Measurements from ENCODE around the gene HASPIN. TPM values are rescaled to one million over a fixed set of nuclear protein-coding genes. Genes with fewer than 3 reads are reported as not detected.

The HASPIN gene
- total RNA-seq, 1 donor from 2014 or later, result 0.68 TPM

- no peak for DNase-seq
- ATAC-seq, result no peak
Measured at GRCh38 chr17:3768769-3769168, 45.1 kb downstream of the HASPIN start.

DNA sequence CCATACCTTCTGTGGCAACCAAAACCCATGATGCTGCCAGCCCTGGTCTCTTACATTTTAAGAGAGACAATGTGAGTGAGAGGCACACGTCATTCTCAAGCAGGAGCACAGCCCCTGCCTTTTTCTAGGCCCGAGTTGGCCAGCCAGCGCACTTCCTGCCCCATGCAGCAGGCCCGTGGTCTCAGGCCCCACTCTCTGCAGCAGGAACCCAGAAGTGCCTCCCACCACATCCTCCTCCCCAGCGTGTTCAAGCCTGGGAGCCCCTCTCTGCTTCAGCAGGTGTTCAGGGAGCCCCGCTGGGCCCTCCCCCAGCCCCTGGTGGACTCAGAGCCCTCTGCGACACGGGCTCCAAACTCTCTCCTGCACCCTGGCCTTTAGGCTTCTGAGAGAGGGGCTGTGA lies 46.8 kb downstream of the HASPIN start:
- TF ChIP-seq, protein P1, sequence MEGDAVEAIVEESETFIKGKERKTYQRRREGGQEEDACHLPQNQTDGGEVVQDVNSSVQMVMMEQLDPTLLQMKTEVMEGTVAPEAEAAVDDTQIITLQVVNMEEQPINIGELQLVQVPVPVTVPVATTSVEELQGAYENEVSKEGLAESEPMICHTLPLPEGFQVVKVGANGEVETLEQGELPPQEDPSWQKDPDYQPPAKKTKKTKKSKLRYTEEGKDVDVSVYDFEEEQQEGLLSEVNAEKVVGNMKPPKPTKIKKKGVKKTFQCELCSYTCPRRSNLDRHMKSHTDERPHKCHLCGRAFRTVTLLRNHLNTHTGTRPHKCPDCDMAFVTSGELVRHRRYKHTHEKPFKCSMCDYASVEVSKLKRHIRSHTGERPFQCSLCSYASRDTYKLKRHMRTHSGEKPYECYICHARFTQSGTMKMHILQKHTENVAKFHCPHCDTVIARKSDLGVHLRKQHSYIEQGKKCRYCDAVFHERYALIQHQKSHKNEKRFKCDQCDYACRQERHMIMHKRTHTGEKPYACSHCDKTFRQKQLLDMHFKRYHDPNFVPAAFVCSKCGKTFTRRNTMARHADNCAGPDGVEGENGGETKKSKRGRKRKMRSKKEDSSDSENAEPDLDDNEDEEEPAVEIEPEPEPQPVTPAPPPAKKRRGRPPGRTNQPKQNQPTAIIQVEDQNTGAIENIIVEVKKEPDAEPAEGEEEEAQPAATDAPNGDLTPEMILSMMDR (IDR thresholded peaks at IDR 0.05), result no peak
- peak; percentile 47 for DNase-seq
- intact Hi-C loops (cut with DNase I), result no loop called here
- Histone ChIP-seq H3K9me3 (no peaks in the 10 kb centered on the region), H3K36me3 (no peaks in the 10 kb centered on the region), H3K4me1 (no peaks in the 10 kb centered on the region), H3K27ac (no peak overlapping the region), H3K4me3 (no peak overlapping the region), H3K27me3 (ENCODE audit: low read depth) (no peaks in the 10 kb centered on the region)
- peak; percentile 23 to 59 for ATAC-seq

More at GRCh38 chr17:3768769-3769168, 45.1 kb downstream of the HASPIN start:
- no peaks in the 10 kb centered on the region for H3K9me3 ChIP-seq
- H3K4me1 ChIP-seq, result no peaks in the 10 kb centered on the region
- intact Hi-C loops (cut with DNase I), result no loop called here
- H3K4me3 ChIP-seq, result no peak overlapping the region
- TF ChIP-seq, protein P1 (IDR thresholded peaks at IDR 0.05), result no peak
- no peaks in the 10 kb centered on the region for H3K36me3 ChIP-seq
- H3K27ac ChIP-seq, result no peak overlapping the region
- H3K27me3 ChIP-seq (ENCODE audit: low read depth), result no peaks in the 10 kb centered on the region

GRCh38 chr17:3771140-3771539 lies 47.4 kb downstream of the HASPIN start:
- Histone ChIP-seq H3K9me3 (no peaks in the 10 kb centered on the region), H3K4me3 (no peak overlapping the region), H3K36me3 (no peaks in the 10 kb centered on the region), H3K27ac (no peak overlapping the region), H3K27me3 (ENCODE audit: low read depth) (no peaks in the 10 kb centered on the region), H3K4me1 (no peaks in the 10 kb centered on the region)
- ATAC-seq, result no peak
- no peak for DNase-seq
- intact Hi-C loops (cut with DNase I), result no loop called here
- TF ChIP-seq, protein P1 (IDR thresholded peaks at IDR 0.05), result no peak

- intact Hi-C loops (cut with DNase I), result no loop called here
- H3K4me1 ChIP-seq, result no peaks in the 10 kb centered on the region
- no peaks in the 10 kb centered on the region for H3K9me3 ChIP-seq
- TF ChIP-seq, protein P1 (IDR thresholded peaks at IDR 0.05), result no peak
- no peaks in the 10 kb centered on the region for H3K36me3 ChIP-seq
- no peak overlapping the region for H3K4me3 ChIP-seq
- no peaks in the 10 kb centered on the region for H3K27me3 ChIP-seq (ENCODE audit: low read depth)
- H3K27ac ChIP-seq, result no peak overlapping the region
- DNase-seq (no peak), ATAC-seq (no peak)
Measured at GRCh38 chr17:3772764-3773163, 49.1 kb downstream of the HASPIN start.

DNA sequence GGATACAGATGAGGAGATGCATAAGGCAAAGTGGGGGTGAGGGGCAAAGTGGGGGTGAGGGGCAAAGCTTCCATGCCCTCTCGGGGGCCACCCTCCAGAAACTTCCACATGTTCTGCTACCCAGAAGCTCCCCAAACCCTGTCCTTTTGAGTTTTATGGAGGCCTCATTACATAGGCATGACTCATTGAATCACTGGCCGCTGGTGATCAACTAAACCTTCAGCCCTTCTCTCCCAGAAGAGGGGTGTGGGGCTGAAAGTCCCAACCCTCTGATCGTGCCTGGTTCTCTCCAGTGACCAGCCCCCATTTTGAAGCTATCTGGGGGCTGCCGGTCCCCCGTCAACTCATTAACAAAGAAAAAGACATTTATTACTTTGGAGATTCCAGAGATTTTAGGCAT lies 49.8 kb downstream of the HASPIN start:
- Histone ChIP-seq H3K27me3 (ENCODE audit: low read depth) (no peaks in the 10 kb centered on the region), H3K4me3 (no peak overlapping the region), H3K36me3 (no peaks in the 10 kb centered on the region), H3K27ac (no peak overlapping the region), H3K4me1 (no peaks in the 10 kb centered on the region), H3K9me3 (no peaks in the 10 kb centered on the region)
- TF ChIP-seq, protein P1 (IDR thresholded peaks at IDR 0.05), result no peak
- intact Hi-C loops (cut with DNase I), result no loop called here
- DNase-seq (no peak), ATAC-seq (no peak)

GRCh38 chr17:3773966-3774365 lies 50.3 kb downstream of the HASPIN start:
- DNase-seq (no peak), ATAC-seq (no peak)
- intact Hi-C loops (cut with DNase I), result no loop called here
- Histone ChIP-seq H3K4me3 (no peak overlapping the region), H3K9me3 (no peaks in the 10 kb centered on the region), H3K4me1 (no peaks in the 10 kb centered on the region), H3K36me3 (no peaks in the 10 kb centered on the region), H3K27ac (no peak overlapping the region), H3K27me3 (ENCODE audit: low read depth) (no peaks in the 10 kb centered on the region)
- TF ChIP-seq, protein P1 (IDR thresholded peaks at IDR 0.05), result no peak
